T-helper 2 cell treated with Interferon-gamma antibody and Interleukin-4, amounts not matched to agents 100 ng/mL and 5 ng/mL, for 36 hours (primary cell): ENCODE measurements around the gene OR52E1. TPM values are rescaled to one million over a fixed set of nuclear protein-coding genes. Genes with fewer than 3 reads are reported as not detected.
"Not testable (repeated sequence)": the region's sequence is repeated elsewhere in the genome, so short reads cannot be mapped to it uniquely, and the experiment has no call there.

Source experiments
- intact Hi-C: fragments of 100-400 bp; cut with micrococcal nuclease; formaldehyde crosslinking; loops from one replicate; pipeline ENCODE4 v1.15.1; 2023
- total RNA-seq: library from RNA; stranded (reverse); gene quantifications from 2 replicates; pipeline ENCODE4 v1.2.3, GENCODE V29; 2022

OR52E1 gene
- total RNA-seq: not detected in 2 replicates

DNA sequence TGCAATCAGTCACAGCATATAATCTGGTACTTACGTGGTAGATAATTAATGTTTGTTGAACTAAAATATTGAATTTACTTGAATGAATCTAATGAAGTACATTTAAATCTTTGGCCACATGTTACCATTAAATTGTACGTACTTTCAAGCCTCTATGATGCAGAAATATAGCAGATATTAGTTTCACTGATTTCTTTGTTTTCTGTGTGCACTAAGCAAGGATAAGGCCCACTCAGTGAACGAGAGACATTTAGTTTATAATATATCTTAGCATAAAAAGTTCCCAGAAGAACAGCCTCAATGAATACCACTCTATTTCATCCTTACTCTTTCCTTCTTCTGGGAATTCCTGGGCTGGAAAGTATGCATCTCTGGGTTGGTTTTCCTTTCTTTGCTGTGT lies at the start of gene OR52E1:
Gene OR52E1, plus strand, starts transcription at position 301 of the 400 bp plus-strand sequence.
- intact Hi-C loops: no loop called here

GRCh38 chr11:5021996-5022395 lies 47.4 kb upstream of the OR52E1 start:
- intact Hi-C loops: no loop called here

GRCh38 chr11:5036669-5037068 lies 32.7 kb upstream of the OR52E1 start:
- intact Hi-C loops: no loop called here

- intact Hi-C loops: no loop called here
These were observed 31.4 kb upstream of the OR52E1 start for GRCh38 chr11:5037926-5038325.

DNA sequence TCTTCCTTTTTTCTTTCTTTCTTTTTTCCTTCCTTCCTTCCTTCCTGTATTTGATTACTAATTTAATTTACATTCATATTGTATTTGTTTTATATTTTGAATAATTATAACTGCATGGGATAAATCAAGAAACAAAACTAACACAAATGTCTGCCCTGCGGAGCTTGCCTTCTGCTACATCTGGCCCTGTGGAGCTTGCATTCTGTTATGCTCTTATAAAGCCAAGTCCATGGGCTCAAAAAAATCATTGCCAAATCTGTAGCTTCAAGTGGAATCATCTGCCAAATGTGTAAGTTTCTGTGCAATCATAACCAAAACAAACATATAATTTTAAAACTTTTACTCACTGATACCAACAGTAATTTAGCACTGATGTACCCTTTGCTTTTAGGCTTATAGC lies 31.0 kb upstream of the OR52E1 start:
- intact Hi-C loops: no loop called here

DNA sequence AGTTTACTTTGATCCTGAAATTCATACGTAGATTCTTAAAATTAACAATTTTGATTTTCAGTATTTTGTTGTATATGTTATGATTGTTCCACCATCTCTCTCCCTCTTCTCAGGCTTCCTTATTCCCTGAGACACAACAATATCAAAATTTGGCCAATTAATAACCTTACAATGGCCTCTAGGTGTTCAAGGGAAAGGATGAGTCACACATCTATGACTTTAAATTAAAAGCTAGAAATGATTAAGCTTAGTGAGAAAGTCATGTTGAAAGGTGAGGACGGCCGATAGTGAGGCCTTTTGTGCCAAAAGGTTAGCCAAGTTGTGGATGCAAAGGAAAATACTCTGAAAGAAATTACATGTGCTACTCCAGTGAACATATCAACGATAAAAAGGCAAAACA lies 28.5 kb upstream of the OR52E1 start:
- intact Hi-C loops: no loop called here

- intact Hi-C loops: no loop called here
These were observed 27.3 kb upstream of the OR52E1 start for GRCh38 chr11:5042091-5042490.

DNA sequence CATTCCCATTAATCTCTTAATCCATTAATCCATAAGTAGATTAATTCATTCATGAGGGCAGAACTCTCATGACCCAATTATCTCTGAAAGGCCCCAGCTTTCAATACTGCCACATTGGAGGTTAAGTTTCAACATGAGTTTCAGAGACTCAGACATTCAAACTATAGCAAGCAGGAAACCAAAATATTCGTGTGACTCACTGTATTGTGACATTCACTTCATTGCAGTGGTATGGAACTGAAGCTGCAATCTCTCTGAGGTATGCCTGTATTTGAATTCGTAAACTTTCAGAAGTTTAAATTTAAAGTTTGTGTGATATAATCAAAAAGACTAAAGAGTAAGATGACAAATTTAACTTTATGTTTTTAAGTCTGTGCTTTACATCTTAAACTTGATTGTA lies 26.0 kb upstream of the OR52E1 start:
- intact Hi-C loops: no loop called here

DNA sequence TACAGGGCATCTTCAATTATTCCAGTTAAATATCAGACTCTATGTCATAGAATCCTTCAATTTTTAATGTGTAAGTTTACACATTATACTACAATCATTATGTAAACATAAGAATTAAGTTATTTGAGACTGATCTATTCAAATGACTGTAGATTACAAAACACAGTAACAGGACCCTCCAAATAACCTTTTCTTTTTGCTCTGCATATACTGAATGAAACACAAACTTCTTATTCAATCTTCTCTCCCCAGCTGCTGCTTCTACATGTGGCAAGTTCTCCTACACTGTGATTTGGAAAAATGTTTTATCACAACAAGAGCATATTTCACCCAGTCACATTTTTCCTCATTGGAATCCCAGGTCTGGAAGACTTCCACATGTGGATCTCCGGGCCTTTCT lies 23.1 kb upstream of the OR52E1 start, which contains the start of gene OR52J3:
Gene OR52J3, plus strand, starts transcription at position 301 of the 400 bp plus-strand sequence. Its CDS starts 0 bp downstream, at position 301.
- intact Hi-C loops: no loop called here

- intact Hi-C loops: no loop called here
These were observed 22.5 kb upstream of the OR52E1 start for GRCh38 chr11:5046754-5047330.

- intact Hi-C loops: not testable (repeated sequence)
These were observed 10.7 kb upstream of the OR52E1 start for GRCh38 chr11:5058679-5059078.

GRCh38 chr11:5059391-5059790 lies 10.0 kb upstream of the OR52E1 start, which contains the start of gene OR52E2:
OR52E2 (minus strand) TSS chr11:5059627; CDS start chr11:5059627, 0 bp downstream.
- intact Hi-C loops: no loop called here

DNA sequence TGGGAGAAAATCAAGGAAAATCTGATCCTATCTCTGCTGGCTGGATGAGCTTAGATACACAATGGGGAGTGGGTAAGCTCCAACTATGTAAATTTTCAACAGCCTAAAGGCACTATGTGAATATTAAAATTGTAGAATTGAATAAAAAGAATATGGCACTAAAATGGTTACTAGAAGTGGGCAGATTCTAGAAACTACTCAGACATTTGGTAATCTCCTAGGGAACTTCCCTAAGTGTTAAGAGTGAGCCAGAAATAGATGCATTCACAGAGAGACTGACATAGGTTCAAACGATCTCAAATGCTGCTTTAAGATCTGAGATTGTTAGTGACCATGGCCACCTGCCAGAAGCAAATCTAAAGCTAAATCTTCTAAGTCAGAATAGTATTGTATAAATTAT lies 4.3 kb upstream of the OR52E1 start:
- intact Hi-C loops: no loop called here

GRCh38 chr11:5071799-5072198 lies 2.4 kb downstream of the OR52E1 start:
- intact Hi-C loops: no loop called here

GRCh38 chr11:5081405-5081804 lies 12.0 kb downstream of the OR52E1 start:
- intact Hi-C loops: no loop called here

- intact Hi-C loops: no loop called here
These were observed 14.2 kb downstream of the OR52E1 start for GRCh38 chr11:5083602-5084001.

GRCh38 chr11:5088556-5088955 lies 19.2 kb downstream of the OR52E1 start:
- intact Hi-C loops: no loop called here

- intact Hi-C loops: no loop called here
These were observed 21.3 kb downstream of the OR52E1 start for GRCh38 chr11:5090668-5091067.

GRCh38 chr11:5092821-5093585 lies 23.6 kb downstream of the OR52E1 start:
- intact Hi-C loops: no loop called here

DNA sequence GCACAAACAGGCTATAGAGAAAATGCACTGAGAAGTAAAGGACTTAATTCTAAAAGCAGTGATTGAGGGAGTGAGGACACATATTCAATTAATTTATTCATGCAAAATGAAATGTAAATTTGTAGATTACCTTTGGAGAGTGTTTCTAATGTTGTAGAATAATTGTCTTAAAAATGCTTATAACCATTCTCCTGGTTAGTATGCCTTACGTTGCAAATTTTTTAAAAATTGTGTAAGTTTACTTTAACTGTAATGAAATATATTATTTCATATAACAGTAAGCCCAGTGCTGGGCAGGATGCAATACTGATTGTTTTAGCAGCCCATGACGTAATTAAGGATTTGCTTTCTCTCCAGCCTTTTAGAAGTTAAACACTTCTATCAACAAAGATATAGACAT lies 26.6 kb downstream of the OR52E1 start:
- intact Hi-C loops: no loop called here

DNA sequence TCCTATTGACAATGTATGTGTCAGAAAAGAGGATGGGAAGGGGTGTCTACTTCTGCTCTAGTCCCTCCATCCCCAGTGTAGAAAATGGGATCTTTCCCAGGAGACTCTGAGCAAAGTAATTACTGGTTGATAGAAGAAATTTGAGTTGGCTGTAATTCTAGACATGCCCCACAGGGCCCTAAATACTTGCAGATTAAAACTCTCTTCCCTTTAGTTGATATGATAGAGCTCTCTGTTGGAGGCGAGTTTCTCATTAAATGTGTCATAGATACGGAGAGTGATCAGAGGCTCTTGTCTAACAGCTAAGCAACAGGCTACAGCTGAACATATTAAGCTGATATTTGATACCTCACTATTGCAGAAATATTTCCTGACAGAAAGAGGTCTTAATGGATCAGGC lies 32.9 kb downstream of the OR52E1 start:
- intact Hi-C loops: no loop called here

DNA sequence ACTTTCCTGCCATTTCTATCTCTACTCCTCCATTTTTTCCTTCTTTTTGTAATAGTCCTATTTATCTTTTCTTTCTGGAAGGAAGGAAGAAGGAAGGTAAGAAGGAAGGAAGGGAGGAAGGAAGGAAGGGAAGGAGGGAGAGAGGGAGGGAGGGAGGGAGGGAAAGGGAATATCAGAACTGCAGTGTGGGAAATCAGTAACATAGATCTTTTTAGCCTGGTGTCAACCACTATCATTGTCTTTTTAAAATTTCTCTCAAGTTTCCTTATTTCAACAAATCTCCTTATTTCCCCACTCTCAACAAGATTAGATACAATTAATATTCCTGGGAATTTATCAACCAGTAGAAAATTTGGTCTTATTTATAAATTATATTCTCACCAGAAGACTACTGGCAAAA lies 33.7 kb downstream of the OR52E1 start:
- intact Hi-C loops: no loop called here

GRCh38 chr11:5107285-5107684 lies 37.9 kb downstream of the OR52E1 start:
- intact Hi-C loops: no loop called here
